ENCODE results near the gene KRTAP1-4. TPM values are rescaled to one million over a fixed set of nuclear protein-coding genes. Genes with fewer than 3 reads are reported as not detected.

Gene KRTAP1-4
- total and polyA plus RNA-seq, 2 of the 4 experiments (the other 2 are of a cell fraction) = not detected

DNA sequence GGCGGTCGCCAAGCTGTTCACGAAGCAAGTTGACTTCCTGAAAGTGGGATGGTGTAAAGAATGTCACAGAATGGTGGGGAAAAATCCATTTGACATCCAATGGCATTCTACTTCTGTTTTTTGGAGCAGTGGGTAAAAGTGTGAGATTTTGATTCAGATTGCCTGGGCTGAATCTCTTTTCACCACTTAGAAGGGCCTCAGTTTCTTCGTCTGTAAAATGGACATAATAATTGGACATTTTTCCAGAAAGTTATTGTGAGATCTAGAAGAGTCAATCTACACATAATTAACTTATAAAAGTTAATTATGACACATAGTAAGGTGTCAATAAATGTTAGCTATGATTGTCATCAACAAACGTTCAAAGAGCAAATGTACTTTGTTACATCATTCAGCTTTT is 48.9 kb downstream of the KRTAP1-4 start:
- Histone ChIP-seq H3K18ac (ENCODE audit: low read depth, low read length) (no peak overlapping the region), H2BK5ac (ENCODE audit: low read depth, low read length, poor library complexity, severe bottlenecking) (no peak overlapping the region), H3K14ac (replicated peaks; ENCODE audit: low read depth, low read length) (0 out of 2 replicates have a peak overlapping the region, but pooled peaks have one; percentile 28), H4K5ac (ENCODE audit: low read depth, low read length) (no peak overlapping the region), H3K79me1 (ENCODE audit: low read depth in 1 of 2, low read length in 2 of 2) (no peaks in the 10 kb centered on the region), H2AK5ac (ENCODE audit: low read depth, low read length) (no peak overlapping the region; the same call in 1 of the 2 replicates), H3K4me3 (ENCODE audit: insufficient read depth, low read depth, low read length) (no peak overlapping the region), H3K27ac (ENCODE audit: insufficient read depth, low read length) (no peak overlapping the region), H4K20me1 (ENCODE audit: insufficient read depth, low read length) (no peaks in the 10 kb centered on the region), H3K9me3 (ENCODE audit: control insufficient read depth, insufficient read depth, low read length) (no peaks in the 10 kb centered on the region), H2AK9ac (replicated peaks; ENCODE audit: low read depth, low read length, poor library complexity) (no peak overlapping the region), H3K56ac (ENCODE audit: extremely low read depth, insufficient read depth, low read length) (no peak overlapping the region), H2BK20ac (ENCODE audit: low read depth, low read length) (0 out of 2 replicates have a peak overlapping the region, but pooled peaks have one; percentile 2), H3K23ac (ENCODE audit: low read depth, low read length) (no peak overlapping the region), H4K91ac (ENCODE audit: insufficient read depth, low read depth, low read length) (peak overlapping the region; percentile 20; the same call in 1 of the 2 replicates), H3K9me1 (ENCODE audit: insufficient read depth, low read length) (no peaks in the 10 kb centered on the region), H3K4ac (ENCODE audit: low read depth, low read length) (peak overlapping the region; percentile 45; the same call in 1 of the 2 replicates), H3K4me2 (ENCODE audit: low read depth, low read length) (peak overlapping the region; percentile 59), H2AFZ (replicated peaks; ENCODE audit: low read length, poor library complexity) (peak overlapping the region; percentile 75), H3K4me1 (ENCODE audit: control insufficient read depth, insufficient read depth, low read length) (peaks cover 5% of the 10 kb centered on the region), H2BK120ac (ENCODE audit: low read depth, low read length) (peak overlapping the region; percentile 50; the same call in 1 of the 2 replicates), H3K36me3 (ENCODE audit: control insufficient read depth, insufficient read depth, low read length) (no peaks in the 10 kb centered on the region), H4K8ac (ENCODE audit: low read depth in 2 of 2, low read length in 2 of 2) (no peak overlapping the region), H2BK15ac (ENCODE audit: low read depth, low read length) (no peak overlapping the region), H3K9ac (ENCODE audit: low read depth, low read length) (no peak overlapping the region), H3K27me3 (ENCODE audit: control insufficient read depth, insufficient read depth, low read length) (no peaks in the 10 kb centered on the region)
- in situ Hi-C loops (cut with MboI; ENCODE audit: low sequenced_read_pairs) (no loop called here), dilution Hi-C loops (cut with HindIII; ENCODE audit: low sequenced_read_pairs, unreplicated experiment) (no loop called here), intact Hi-C loops (cut with micrococcal nuclease) (no loop called here)
- POLR2A ChIA-PET (ENCODE audit: unreplicated experiment) = no interaction called here
- no TSS peak for BruUV-seq (replicated peaks)
- ATAC-seq (ENCODE audit: low read depth) (no peak), DNase-seq (no peak)
- no peak for TF ChIP-seq CEBPB (IDR thresholded peaks at IDR 0.05; ENCODE audit: low read depth, low read length)
- TF ChIP-seq, protein P1, sequence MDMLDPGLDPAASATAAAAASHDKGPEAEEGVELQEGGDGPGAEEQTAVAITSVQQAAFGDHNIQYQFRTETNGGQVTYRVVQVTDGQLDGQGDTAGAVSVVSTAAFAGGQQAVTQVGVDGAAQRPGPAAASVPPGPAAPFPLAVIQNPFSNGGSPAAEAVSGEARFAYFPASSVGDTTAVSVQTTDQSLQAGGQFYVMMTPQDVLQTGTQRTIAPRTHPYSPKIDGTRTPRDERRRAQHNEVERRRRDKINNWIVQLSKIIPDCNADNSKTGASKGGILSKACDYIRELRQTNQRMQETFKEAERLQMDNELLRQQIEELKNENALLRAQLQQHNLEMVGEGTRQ (IDR thresholded peaks at IDR 0.05; ENCODE audit: low read depth, low read length) = no peak
- TF ChIP-seq POLR2A (IDR thresholded peaks at IDR 0.05; ENCODE audit: low read depth, low read length) = no peak
- no peak for TF ChIP-seq MXI1 (IDR thresholded peaks at IDR 0.05; ENCODE audit: borderline replicate concordance, low read depth, low read length)
- no peak for TF ChIP-seq NFE2L2 (IDR thresholded peaks at IDR 0.05; ENCODE audit: low read depth, low read length)
- TF ChIP-seq SMC3 (IDR thresholded peaks at IDR 0.05; ENCODE audit: low read depth, low read length) = no peak
- TF ChIP-seq MAFK (IDR thresholded peaks at IDR 0.05; ENCODE audit: low read depth, low read length) = no peak
- no CpG with 5 or more reads among the region's 5 CpGs for WGBS, 2 experiments (ENCODE audit: extremely low coverage in 2 of 2, insufficient read length in 1 of 2)
- CTCF ChIA-PET = interaction anchor here (0.9 kb wide), 1 partner anchor 43 kb away, joined by 3 read pairs; no protein-coding TSS in a partner anchor

Data from IMR-90 (cell line).